HEK293T (cell line): ENCODE results near the gene COQ7.

Source experiments
- CTCF ChIA-PET: fragments of 350-600 bp; formaldehyde crosslinking; extraction: SDS; loops from one replicate; lab custom pipeline; 2021; ENCODE audit warnings: antibody characterized with exemption, inconsistent platforms; lab: Yijun Ruan, JAX
- POLR2A ChIA-PET: fragments of 350-600 bp; formaldehyde crosslinking; extraction: SDS; loops from one replicate; lab custom pipeline; 2020; ENCODE audit warnings: antibody characterized with exemption, inconsistent platforms; lab: Yijun Ruan, JAX
- DNase-seq: peaks from one replicate; pipeline ENCODE4 v3.0.0; 2012; ENCODE audit warnings: mixed read lengths; ENCODE audit errors: extremely low spot score
- ARNT ChIP-seq: fragments of 450-650 bp; IDR thresholded peaks from 2 replicates; pipeline ENCODE4 v1.6.1; 2017; ENCODE audit warnings: mild to moderate bottlenecking
- BHLHE40 ChIP-seq: fragments of 450-650 bp; IDR thresholded peaks from 2 replicates; pipeline ENCODE4 v1.6.1; 2016; ENCODE audit warnings: mild to moderate bottlenecking, moderate library complexity, borderline replicate concordance
- CTBP1 ChIP-seq: fragments of 450-650 bp; IDR thresholded peaks from 2 replicates; pipeline ENCODE4 v1.6.1; 2016; ENCODE audit warnings: borderline replicate concordance
- ELF4 ChIP-seq: fragments of 450-650 bp; IDR thresholded peaks from 2 replicates; pipeline ENCODE4 v1.6.1; 2017; ENCODE audit warnings: antibody characterized with exemption
- FOXA1 ChIP-seq: fragments of 450-650 bp; IDR thresholded peaks from 2 replicates; pipeline ENCODE4 v1.6.1; 2016; ENCODE audit warnings: mild to moderate bottlenecking
- FOXK2 ChIP-seq: fragments of 450-650 bp; IDR thresholded peaks from 2 replicates; pipeline ENCODE4 v1.6.1; 2016; ENCODE audit warnings: mild to moderate bottlenecking
- FOXM1 ChIP-seq: fragments of 450-650 bp; IDR thresholded peaks from 2 replicates; pipeline ENCODE4 v1.6.1; 2017; ENCODE audit warnings: mild to moderate bottlenecking, borderline replicate concordance
- HDGF ChIP-seq: fragments of 450-650 bp; IDR thresholded peaks from 2 replicates; pipeline ENCODE4 v1.6.1; 2017; ENCODE audit warnings: antibody characterized with exemption, borderline replicate concordance
- L3MBTL2 ChIP-seq: fragments of 450-650 bp; conservative IDR thresholded peaks from 2 replicates; pipeline ENCODE4 v1.6.1; 2016; ENCODE audit warnings: mild to moderate bottlenecking
- LEF1 ChIP-seq: fragments of 450-650 bp; IDR thresholded peaks from 2 replicates; pipeline ENCODE4 v1.6.1; 2017; ENCODE audit warnings: mild to moderate bottlenecking, borderline replicate concordance
- NFRKB ChIP-seq: fragments of 450-650 bp; IDR thresholded peaks from 2 replicates; pipeline ENCODE4 v1.6.1; 2016; ENCODE audit warnings: mild to moderate bottlenecking, moderate library complexity
- SP1 ChIP-seq: fragments of 450-650 bp; IDR thresholded peaks from 2 replicates; pipeline ENCODE4 v1.6.1; 2017
- SUZ12 ChIP-seq: fragments of 450-650 bp; IDR thresholded peaks from 2 replicates; pipeline ENCODE4 v1.6.1; 2016; ENCODE audit warnings: mild to moderate bottlenecking
- TARDBP ChIP-seq: fragments of 450-650 bp; IDR thresholded peaks from 2 replicates; pipeline ENCODE4 v1.6.1; 2016
- ZNF384 ChIP-seq: fragments of 450-650 bp; IDR thresholded peaks from 2 replicates; pipeline ENCODE4 v1.6.1; 2016
- TF ChIP-seq, protein P1 (sequence below): fragments of 450-650 bp; IDR thresholded peaks from 2 replicates; pipeline ENCODE4 v1.6.1; 2016

Gene COQ7

DNA sequence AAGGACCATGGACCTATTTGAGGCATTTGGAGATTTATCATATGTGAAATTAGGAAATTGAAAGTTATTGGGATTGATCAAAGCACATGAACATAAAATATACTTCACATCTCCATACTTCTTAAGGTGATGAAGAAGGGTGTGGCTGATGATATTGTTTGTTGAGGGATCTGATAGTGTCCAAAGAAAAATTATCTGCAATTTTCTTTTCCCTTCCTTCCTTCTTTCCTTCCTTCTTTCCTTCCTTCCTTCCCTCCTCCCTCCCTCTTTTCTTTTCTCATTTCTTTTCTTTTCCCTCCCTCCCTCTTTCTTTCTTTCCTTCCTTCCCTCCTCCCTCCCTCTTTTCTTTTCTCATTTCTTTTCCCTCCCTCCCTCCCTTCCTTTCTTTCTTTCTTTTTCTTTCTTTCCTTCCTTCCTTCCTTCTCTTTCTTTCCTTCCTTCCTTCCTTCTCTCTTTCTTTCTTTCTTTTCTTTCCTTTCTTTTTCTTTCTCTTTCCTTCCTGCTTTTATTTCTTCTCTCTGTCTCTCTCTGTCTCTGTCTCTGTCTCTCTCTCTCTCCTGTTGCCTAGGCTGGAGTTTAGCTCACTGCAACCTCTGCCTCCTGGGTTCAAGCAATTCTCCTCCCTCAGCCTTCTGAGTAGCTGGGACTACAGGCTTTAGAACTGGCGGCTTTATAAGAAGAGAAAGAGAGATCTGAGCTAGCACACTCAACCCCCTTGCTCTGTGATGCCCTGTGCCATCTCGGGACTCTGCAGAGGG, 25.4 kb downstream of the COQ7 start:
- DNase-seq = no peak
- ChIA-PET CTCF (no interaction called here), POLR2A (no interaction called here)
- TF ChIP-seq HDGF (no peak), FOXA1 (no peak), SUZ12 (no peak), CTBP1 (no peak), ELF4 (no peak), NFRKB (no peak), BHLHE40 (no peak), L3MBTL2 (no peak), ARNT (no peak), TARDBP (no peak), SP1 (no peak), LEF1 (no peak), FOXK2 (no peak), ZNF384 (no peak), FOXM1 (no peak)
- TF ChIP-seq, protein P1, sequence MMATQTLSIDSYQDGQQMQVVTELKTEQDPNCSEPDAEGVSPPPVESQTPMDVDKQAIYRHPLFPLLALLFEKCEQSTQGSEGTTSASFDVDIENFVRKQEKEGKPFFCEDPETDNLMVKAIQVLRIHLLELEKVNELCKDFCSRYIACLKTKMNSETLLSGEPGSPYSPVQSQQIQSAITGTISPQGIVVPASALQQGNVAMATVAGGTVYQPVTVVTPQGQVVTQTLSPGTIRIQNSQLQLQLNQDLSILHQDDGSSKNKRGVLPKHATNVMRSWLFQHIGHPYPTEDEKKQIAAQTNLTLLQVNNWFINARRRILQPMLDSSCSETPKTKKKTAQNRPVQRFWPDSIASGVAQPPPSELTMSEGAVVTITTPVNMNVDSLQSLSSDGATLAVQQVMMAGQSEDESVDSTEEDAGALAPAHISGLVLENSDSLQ = no peak

DNA sequence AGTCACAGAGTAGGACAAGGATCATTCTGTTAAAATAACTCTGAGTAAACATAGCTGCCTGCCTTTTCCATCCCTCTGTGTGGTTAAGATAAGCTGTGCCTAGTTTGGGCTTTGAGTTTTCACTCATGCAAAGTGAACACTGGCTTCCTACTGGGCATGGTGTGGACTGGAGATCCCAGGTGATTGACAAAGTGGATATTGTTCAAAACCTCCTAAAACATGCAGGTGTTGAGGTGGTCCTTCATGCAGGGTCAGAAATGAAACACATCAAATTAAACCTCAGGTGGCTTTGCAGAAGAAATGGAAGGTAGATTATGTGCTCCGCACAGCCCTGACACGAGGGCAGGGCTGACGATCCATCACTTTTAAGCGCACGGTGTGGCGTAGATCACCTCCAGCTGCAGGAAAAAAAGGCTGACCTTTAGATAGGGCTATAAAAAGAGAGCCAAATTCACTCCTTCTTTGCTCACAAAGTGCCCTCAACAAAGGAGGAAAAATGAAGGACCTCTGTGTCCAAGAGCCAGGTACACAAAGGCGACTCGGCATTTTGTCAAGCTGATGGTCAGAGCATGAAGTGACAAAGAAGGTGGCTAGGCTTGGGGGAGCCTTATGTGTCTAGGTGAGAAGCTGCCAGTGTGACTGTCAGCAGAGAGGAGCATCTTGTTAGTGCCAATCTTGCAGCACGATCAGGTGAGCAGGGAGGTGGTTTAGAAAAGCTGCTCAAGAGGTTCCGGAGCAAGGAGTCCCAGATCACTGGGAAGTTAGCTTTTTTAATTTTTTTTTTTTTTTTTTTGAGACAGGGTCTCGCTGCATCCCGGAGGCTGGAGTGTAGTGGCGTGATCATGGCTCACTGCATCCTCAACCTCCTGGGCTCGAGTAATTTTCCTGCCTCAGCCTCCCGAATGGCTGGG, 26.5 kb downstream of the COQ7 start:
- no peak for DNase-seq
- CTCF ChIA-PET = interaction anchor here (0.6 to 1.5 kb wide), 4 partner anchors 22 to 116 kb away, joined by 3 to 6 read pairs (median 5); no protein-coding TSS in a partner anchor
- POLR2A ChIA-PET = interaction anchor here (0.6 to 1.7 kb wide), 8 partner anchors 8 to 304 kb away, joined by 3 to 6 read pairs (median 4); partner anchors contain the start of gene RPS15A
- no peak for TF ChIP-seq ARNT
- TF ChIP-seq ZNF384 = no peak
- TF ChIP-seq FOXK2 = no peak

DNA sequence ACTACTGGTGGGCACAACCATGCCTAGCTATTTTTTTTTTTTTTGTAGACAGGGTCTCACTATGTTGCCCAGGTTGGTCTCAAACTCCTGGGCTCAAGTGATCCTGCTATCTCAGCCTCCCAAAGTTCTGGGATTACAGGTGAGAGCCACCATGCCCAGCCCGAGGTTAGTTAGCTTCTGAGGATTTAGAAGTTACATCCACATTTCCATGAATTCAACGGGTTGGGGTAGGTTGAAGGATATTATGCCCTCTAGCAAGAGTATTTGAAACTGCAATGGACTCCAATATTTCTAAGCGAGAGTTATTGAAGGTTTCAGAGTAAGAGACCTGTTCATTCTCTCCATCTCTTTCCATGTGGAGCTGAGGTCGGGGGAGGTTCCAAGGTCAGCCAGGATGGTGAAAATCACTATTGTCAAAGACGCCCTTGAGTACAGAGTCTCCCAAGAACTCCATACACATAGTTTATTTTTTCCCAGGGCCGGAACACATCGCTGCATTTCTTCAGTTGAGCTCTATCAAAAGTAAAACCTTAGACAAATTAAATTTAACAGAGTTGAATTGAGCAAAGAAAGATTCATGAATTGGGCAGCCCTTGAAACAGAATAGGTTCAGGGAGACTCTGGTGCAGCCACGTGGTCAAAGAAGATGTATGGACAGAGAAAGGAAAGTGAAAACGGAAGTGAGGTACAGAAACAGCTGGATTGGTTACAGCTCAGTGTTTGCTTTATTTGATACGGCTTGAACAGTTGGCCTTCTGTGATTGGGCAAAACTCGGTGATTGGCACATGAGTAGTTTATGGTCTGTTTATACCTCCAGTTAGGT, 27.3 kb downstream of the COQ7 start:
- TF ChIP-seq L3MBTL2 = peak; percentile 35
- TF ChIP-seq TARDBP = no peak
- TF ChIP-seq NFRKB = no peak
- 0 out of 2 replicates have a peak, but pooled peaks have one; percentile 14 for TF ChIP-seq ZNF384
- TF ChIP-seq SP1 = no peak
- TF ChIP-seq BHLHE40 = no peak
- TF ChIP-seq, protein P1 = peak; percentile 92
- DNase-seq = no peak
- ChIA-PET POLR2A (interaction anchor here (0.6 to 1.8 kb wide), 11 partner anchors 9 to 305 kb away, joined by 3 to 6 read pairs (median 4); partner anchors contain the start of genes ITPRIPL2 and RPS15A), CTCF (interaction anchor here (0.6 to 1.5 kb wide), 8 partner anchors 9 to 276 kb away, joined by 3 to 7 read pairs (median 4); partner anchors contain the start of gene TMC7)

DNA sequence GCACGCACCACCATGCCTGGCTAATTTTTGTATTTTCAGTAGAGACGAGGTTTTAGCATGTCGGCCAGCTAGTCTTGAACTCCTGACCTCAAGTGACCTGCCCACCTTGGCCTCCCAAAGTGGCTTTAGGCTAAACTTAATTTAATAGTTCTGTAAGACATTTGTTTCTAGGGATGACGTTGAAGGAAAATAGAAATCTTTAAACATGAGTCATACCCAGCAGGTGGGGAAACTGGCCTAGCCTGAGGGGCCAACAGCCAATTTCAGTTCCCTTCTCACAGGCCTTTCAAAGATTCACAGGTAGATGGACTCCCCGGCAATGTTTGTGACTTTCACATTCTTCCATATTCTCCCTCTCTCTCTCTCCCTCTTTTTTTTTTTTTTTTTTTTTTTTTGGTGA, 28.2 kb downstream of the COQ7 start:
- POLR2A ChIA-PET = interaction anchor here (1.4 to 1.8 kb wide), 5 partner anchors 12 to 43 kb away, joined by 4 to 6 read pairs (median 5); partner anchors contain the start of gene ITPRIPL2
- no peak for DNase-seq

DNA sequence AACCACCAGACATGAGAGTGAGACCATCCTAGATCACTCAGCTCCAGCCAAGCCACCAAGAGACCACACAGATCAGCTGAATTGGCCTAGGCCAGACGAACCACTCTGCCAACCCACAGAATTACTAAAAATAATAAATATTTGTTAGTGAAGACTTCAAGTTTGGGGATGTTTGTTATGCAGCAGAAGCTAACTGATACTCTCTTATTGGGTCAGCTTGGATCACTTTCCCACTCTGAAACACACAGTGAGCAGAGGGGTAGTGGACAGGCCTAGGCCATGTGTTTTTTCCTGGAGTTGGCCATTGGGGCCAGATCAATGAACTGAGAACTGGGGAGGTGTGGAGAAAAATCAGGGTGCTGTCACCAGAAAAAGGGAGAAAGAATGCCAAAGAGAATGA, 30.8 kb downstream of the COQ7 start:
- DNase-seq = no peak
- no peak for TF ChIP-seq BHLHE40
- TF ChIP-seq, protein P1 = no peak
- TF ChIP-seq HDGF = no peak
- no peak for TF ChIP-seq SUZ12
- no peak for TF ChIP-seq SP1
- TF ChIP-seq L3MBTL2 = no peak
- no peak for TF ChIP-seq LEF1
- TF ChIP-seq ARNT = no peak
- no peak for TF ChIP-seq TARDBP
- TF ChIP-seq FOXM1 = no peak
- no peak for TF ChIP-seq FOXK2
- TF ChIP-seq ZNF384 = no peak
- TF ChIP-seq CTBP1 = no peak
- TF ChIP-seq ELF4 = no peak
- TF ChIP-seq NFRKB = no peak
- no peak for TF ChIP-seq FOXA1
- ChIA-PET POLR2A (no interaction called here), CTCF (no interaction called here)

More for the DNA sequence above, 28.2 kb downstream of the COQ7 start:
- CTCF ChIA-PET = interaction anchor here (0.6 to 1.4 kb wide), 3 partner anchors 10 to 276 kb away, joined by 3 to 7 read pairs (median 4); partner anchors contain the start of gene TMC7
- TF ChIP-seq SP1 = no peak
- no peak for TF ChIP-seq L3MBTL2
- no peak for TF ChIP-seq ARNT
- no peak for TF ChIP-seq FOXK2
- no peak for TF ChIP-seq BHLHE40
- TF ChIP-seq SUZ12 = no peak
- no peak for TF ChIP-seq LEF1
- no peak for TF ChIP-seq HDGF
- TF ChIP-seq, protein P1 = no peak
- no peak for TF ChIP-seq TARDBP
